Measurements from ENCODE around the gene TENM4.

DNA sequence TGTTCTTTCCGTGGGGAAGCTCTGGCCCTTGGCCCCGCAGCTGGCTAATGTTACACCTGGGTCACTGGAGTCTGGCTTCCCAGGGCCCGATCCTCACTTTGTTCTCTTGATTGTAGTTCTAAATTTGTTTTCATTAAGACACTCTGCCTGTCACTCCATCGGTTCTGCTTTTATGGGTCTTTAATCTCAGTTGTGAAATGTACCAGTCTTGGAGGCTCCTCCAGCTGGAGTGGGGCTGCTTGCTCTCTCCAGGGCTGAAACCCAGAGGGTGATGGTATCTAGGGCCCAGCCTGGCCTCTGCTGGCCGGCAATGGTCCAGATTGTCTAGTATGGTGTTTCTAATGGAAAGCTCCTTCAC lies 352.9 kb downstream of the TENM4 start:
- TF ChIP-seq USF1 (IDR thresholded peaks at IDR 0.05) (no peak), EP300 (IDR thresholded peaks at IDR 0.05; ENCODE audit: borderline replicate concordance) (no peak), FOXM1 (IDR thresholded peaks at IDR 0.05; ENCODE audit: borderline replicate concordance, low read depth) (no peak), RAD21 (IDR thresholded peaks at IDR 0.05; ENCODE audit: low read depth) (no peak)
- TF ChIP-seq, protein P1, sequence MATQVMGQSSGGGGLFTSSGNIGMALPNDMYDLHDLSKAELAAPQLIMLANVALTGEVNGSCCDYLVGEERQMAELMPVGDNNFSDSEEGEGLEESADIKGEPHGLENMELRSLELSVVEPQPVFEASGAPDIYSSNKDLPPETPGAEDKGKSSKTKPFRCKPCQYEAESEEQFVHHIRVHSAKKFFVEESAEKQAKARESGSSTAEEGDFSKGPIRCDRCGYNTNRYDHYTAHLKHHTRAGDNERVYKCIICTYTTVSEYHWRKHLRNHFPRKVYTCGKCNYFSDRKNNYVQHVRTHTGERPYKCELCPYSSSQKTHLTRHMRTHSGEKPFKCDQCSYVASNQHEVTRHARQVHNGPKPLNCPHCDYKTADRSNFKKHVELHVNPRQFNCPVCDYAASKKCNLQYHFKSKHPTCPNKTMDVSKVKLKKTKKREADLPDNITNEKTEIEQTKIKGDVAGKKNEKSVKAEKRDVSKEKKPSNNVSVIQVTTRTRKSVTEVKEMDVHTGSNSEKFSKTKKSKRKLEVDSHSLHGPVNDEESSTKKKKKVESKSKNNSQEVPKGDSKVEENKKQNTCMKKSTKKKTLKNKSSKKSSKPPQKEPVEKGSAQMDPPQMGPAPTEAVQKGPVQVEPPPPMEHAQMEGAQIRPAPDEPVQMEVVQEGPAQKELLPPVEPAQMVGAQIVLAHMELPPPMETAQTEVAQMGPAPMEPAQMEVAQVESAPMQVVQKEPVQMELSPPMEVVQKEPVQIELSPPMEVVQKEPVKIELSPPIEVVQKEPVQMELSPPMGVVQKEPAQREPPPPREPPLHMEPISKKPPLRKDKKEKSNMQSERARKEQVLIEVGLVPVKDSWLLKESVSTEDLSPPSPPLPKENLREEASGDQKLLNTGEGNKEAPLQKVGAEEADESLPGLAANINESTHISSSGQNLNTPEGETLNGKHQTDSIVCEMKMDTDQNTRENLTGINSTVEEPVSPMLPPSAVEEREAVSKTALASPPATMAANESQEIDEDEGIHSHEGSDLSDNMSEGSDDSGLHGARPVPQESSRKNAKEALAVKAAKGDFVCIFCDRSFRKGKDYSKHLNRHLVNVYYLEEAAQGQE (IDR thresholded peaks at IDR 0.05; ENCODE audit: low read depth), result no peak

Measured in Ishikawa (cell line).